Liver (tissue), 9 donors: Measurements from ENCODE around the gene TTLL12. TPM values are rescaled to one million over a fixed set of nuclear protein-coding genes. Genes with fewer than 3 reads are reported as not detected.

Source experiments
- DNase-seq: peaks from one replicate; pipeline ENCODE4 v3.0.0-alpha.2; 2017; ENCODE audit warnings: low spot score
- H3K27ac ChIP-seq, 2 donors: one replicate each; pipeline ENCODE4 v1.7.0; 2013; ENCODE audit warnings: inconsistent platforms in 2 of 2, low read length in 2 of 2, control low read depth in 1 of 2, low read depth in 1 of 2, mild to moderate bottlenecking in 1 of 2
- H3K27me3 ChIP-seq, 4 donors: one replicate each; pipeline versions ENCODE4 v1.6.1 to v1.7.0; 2013; ENCODE audit warnings: low read length in 3 of 4, inconsistent platforms in 1 of 4, mild to moderate bottlenecking in 1 of 4, moderate library complexity in 1 of 4; ENCODE audit not compliant: control insufficient read depth in 4 of 4, insufficient read depth in 4 of 4
- H3K36me3 ChIP-seq, 4 donors: one replicate each; pipeline versions ENCODE4 v1.6.1 to v1.7.0; 2013; ENCODE audit warnings: low read length in 3 of 4, mild to moderate bottlenecking in 3 of 4, low read depth in 1 of 4, moderate library complexity in 1 of 4; ENCODE audit not compliant: control insufficient read depth in 4 of 4, insufficient read depth in 3 of 4
- H3K4me1 ChIP-seq, 4 donors: one replicate each; pipeline versions ENCODE4 v1.6.1 to v1.7.0; 2013; ENCODE audit warnings: low read length in 3 of 4, mild to moderate bottlenecking in 3 of 4, moderate library complexity in 1 of 4; ENCODE audit not compliant: control insufficient read depth in 4 of 4, insufficient read depth in 4 of 4
- H3K4me3 ChIP-seq, 3 donors: one replicate each; pipeline versions ENCODE4 v1.6.1 to v1.7.0; 2013; ENCODE audit warnings: low read length in 3 of 3, control low read depth in 1 of 3, low read depth in 1 of 3, mild to moderate bottlenecking in 1 of 3
- H3K9ac ChIP-seq, 2 donors: one replicate each; pipeline ENCODE4 v1.7.0; 2013; ENCODE audit warnings: low read length in 2 of 2, mild to moderate bottlenecking in 2 of 2, moderate library complexity in 2 of 2, control low read depth in 1 of 2, low read depth in 1 of 2
- H3K9me3 ChIP-seq, 4 donors: one replicate each; pipeline versions ENCODE4 v1.6.1 to v1.7.0; 2013; ENCODE audit warnings: low read length in 3 of 4; ENCODE audit not compliant: control insufficient read depth in 4 of 4
- ATF3 ChIP-seq: IDR thresholded peaks from 2 replicates; pipeline ENCODE4 v1.6.1; 2016; ENCODE audit warnings: antibody characterized with exemption
- CTCF ChIP-seq: fragments of 150-350 bp; IDR thresholded peaks from 2 replicates; pipeline ENCODE4 v1.5.1; 2017; ENCODE audit warnings: improper control_type of control experiment, low read depth, low read length; ENCODE audit not compliant: missing input control
- EGR1 ChIP-seq, 2 donors: IDR thresholded peaks; 2 replicates each; pipeline ENCODE4 v1.6.1; 2016 to 2018; ENCODE audit warnings: antibody characterized with exemption in 2 of 2, low read depth in 2 of 2
- FOXA1 ChIP-seq: IDR thresholded peaks from 2 replicates; pipeline ENCODE4 v1.6.1; 2016; ENCODE audit warnings: antibody characterized with exemption
- FOXA2 ChIP-seq: IDR thresholded peaks from 2 replicates; pipeline ENCODE4 v1.6.1; 2016; ENCODE audit warnings: antibody characterized with exemption
- GABPA ChIP-seq, 2 donors: IDR thresholded peaks in 1 of 2; conservative IDR thresholded peaks in 1 of 2; 2 replicates each; pipeline ENCODE4 v1.6.1; 2016; ENCODE audit warnings: antibody characterized with exemption in 2 of 2, mild to moderate bottlenecking in 1 of 2, moderate library complexity in 1 of 2
- HNF4A ChIP-seq, 2 donors: conservative IDR thresholded peaks; 2 replicates each; pipeline ENCODE4 v1.6.1; 2016; ENCODE audit warnings: antibody characterized with exemption in 2 of 2, mild to moderate bottlenecking in 2 of 2
- HNF4G ChIP-seq: IDR thresholded peaks from 2 replicates; pipeline ENCODE4 v1.6.1; 2016; ENCODE audit warnings: antibody characterized with exemption
- JUND ChIP-seq, 2 donors: IDR thresholded peaks; 2 replicates each; pipeline ENCODE4 v1.6.1; 2016; ENCODE audit warnings: antibody characterized with exemption in 2 of 2
- NR2F2 ChIP-seq: IDR thresholded peaks from 2 replicates; pipeline ENCODE4 v1.6.1; 2016; ENCODE audit warnings: antibody characterized with exemption
- RAD21 ChIP-seq, 2 donors: IDR thresholded peaks; 2 replicates each; pipeline ENCODE4 v1.6.1; 2016; ENCODE audit warnings: antibody characterized with exemption in 2 of 2, mild to moderate bottlenecking in 2 of 2
- RXRA ChIP-seq, 2 donors: IDR thresholded peaks; 2 replicates each; pipeline ENCODE4 v1.6.1; 2017 to 2018; ENCODE audit warnings: antibody characterized with exemption in 2 of 2, mild to moderate bottlenecking in 1 of 2
- SP1 ChIP-seq: IDR thresholded peaks from 2 replicates; pipeline ENCODE4 v1.6.1; 2018; ENCODE audit warnings: antibody characterized with exemption, mild to moderate bottlenecking
- TAF1 ChIP-seq: conservative IDR thresholded peaks from 2 replicates; pipeline ENCODE4 v1.6.1; 2016; ENCODE audit warnings: antibody characterized with exemption, mild to moderate bottlenecking
- YY1 ChIP-seq: IDR thresholded peaks from 2 replicates; pipeline ENCODE4 v1.6.1; 2016; ENCODE audit warnings: antibody characterized with exemption, mild to moderate bottlenecking
- ZBTB33 ChIP-seq: IDR thresholded peaks from 2 replicates; pipeline ENCODE4 v1.6.1; 2016; ENCODE audit warnings: antibody characterized with exemption
- WGBS: extraction: QIAGEN DNeasy Blood & Tissue Kit; methylation state at CpG from one replicate; pipeline ENCODE4 v1.1.7; 2013; 5-methylcytosine and 5-hydroxymethylcytosine counted together
- polyA plus RNA-seq, 2 donors: library from polyadenylated mRNA; stranded (reverse) in 1 of 2; unstranded in 1 of 2; fragments of 200-250 nt in 1 of 2; fragments of >200 nt in 1 of 2; fragmentation: Nextera tagmentation in 1 of 2; extraction: Ambion mirVana in 1 of 2; gene quantifications; one replicate each; pipeline versions ENCODE4 v1.2.1 to v1.2.3, GENCODE V29; 2013 to 2015
- total RNA-seq, 2 donors: library from RNA; depleted of rRNA; stranded (reverse); fragments of >200 nt; gene quantifications; one replicate each; pipeline ENCODE4 v1.2.3, GENCODE V29; 2014
- TF ChIP-seq, protein P1 (sequence below): IDR thresholded peaks from 2 replicates; pipeline ENCODE4 v1.6.1; 2016; ENCODE audit warnings: antibody characterized with exemption
- TF ChIP-seq, protein P2 (sequence below): IDR thresholded peaks from 2 replicates; pipeline ENCODE4 v1.6.1; 2016; ENCODE audit warnings: antibody characterized with exemption, mild to moderate bottlenecking
- donor health status: healthy.
- donor health status: healthy.
- donor health status: healthy.
- donor health status: healthy.
- donor health status: healthy.

Gene TTLL12
- total and polyA plus RNA-seq, 4 donors, result 13.7 to 43.9 (median 20.5) TPM

- WGBS, result 88% methylated on average over 26 of the region's 26 CpGs
- TF ChIP-seq FOXA1 (no peak), EGR1 (IDR thresholded peaks at IDR 0.05; ENCODE audit: low read depth in 2 of 2) (no peak), ZBTB33 (no peak), FOXA2 (no peak), ATF3 (no peak)
- TF ChIP-seq, protein P1, sequence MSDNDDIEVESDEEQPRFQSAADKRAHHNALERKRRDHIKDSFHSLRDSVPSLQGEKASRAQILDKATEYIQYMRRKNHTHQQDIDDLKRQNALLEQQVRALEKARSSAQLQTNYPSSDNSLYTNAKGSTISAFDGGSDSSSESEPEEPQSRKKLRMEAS, result no peak
- Histone ChIP-seq H3K36me3 (no peaks in the 10 kb centered on the region), H3K9ac (no peak overlapping the region), H3K27ac (no peak overlapping the region), H3K27me3 (no peaks in the 10 kb centered on the region), H3K4me3 (no peak overlapping the region), H3K4me1 (no peaks in the 10 kb centered on the region), H3K9me3 (no peaks in the 10 kb centered on the region)
- DNase-seq, result no peak
These were observed 21.1 kb upstream of the TTLL12 start for GRCh38 chr22:43207849-43208702.

DNA sequence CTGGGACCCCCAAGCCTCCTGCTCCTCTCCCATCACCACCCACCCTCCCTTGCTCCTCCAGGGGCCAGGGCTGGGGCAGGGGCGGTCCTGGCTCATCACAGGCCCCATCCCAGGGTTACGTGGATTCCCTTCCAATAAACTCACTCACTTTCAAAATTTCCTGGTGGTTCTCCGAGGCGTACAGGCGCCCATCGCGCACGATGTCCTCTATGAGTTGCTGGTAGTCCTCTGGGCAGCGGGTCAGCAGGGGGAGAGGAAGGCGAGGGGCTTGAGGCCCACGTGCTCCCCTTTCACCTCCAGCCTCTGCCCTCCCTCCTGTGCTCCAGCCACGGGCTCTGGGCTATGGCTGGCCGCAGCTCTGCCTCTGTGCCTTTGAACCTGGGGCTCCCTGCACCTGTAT lies 20.5 kb upstream of the TTLL12 start:
- Histone ChIP-seq H3K27me3 (no peaks in the 10 kb centered on the region), H3K27ac (no peak overlapping the region), H3K36me3 (no peaks in the 10 kb centered on the region), H3K9me3 (no peaks in the 10 kb centered on the region), H3K4me3 (no peak overlapping the region), H3K4me1 (no peaks in the 10 kb centered on the region), H3K9ac (no peak overlapping the region)
- WGBS, result 93% methylated on average over 13 of the region's 13 CpGs
- no peak for TF ChIP-seq RXRA (IDR thresholded peaks at IDR 0.05)
- TF ChIP-seq, protein P2, sequence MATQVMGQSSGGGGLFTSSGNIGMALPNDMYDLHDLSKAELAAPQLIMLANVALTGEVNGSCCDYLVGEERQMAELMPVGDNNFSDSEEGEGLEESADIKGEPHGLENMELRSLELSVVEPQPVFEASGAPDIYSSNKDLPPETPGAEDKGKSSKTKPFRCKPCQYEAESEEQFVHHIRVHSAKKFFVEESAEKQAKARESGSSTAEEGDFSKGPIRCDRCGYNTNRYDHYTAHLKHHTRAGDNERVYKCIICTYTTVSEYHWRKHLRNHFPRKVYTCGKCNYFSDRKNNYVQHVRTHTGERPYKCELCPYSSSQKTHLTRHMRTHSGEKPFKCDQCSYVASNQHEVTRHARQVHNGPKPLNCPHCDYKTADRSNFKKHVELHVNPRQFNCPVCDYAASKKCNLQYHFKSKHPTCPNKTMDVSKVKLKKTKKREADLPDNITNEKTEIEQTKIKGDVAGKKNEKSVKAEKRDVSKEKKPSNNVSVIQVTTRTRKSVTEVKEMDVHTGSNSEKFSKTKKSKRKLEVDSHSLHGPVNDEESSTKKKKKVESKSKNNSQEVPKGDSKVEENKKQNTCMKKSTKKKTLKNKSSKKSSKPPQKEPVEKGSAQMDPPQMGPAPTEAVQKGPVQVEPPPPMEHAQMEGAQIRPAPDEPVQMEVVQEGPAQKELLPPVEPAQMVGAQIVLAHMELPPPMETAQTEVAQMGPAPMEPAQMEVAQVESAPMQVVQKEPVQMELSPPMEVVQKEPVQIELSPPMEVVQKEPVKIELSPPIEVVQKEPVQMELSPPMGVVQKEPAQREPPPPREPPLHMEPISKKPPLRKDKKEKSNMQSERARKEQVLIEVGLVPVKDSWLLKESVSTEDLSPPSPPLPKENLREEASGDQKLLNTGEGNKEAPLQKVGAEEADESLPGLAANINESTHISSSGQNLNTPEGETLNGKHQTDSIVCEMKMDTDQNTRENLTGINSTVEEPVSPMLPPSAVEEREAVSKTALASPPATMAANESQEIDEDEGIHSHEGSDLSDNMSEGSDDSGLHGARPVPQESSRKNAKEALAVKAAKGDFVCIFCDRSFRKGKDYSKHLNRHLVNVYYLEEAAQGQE, result no peak
- no peak for TF ChIP-seq JUND (IDR thresholded peaks at IDR 0.05)
- TF ChIP-seq FOXA2, result no peak
- no peak for TF ChIP-seq ZBTB33
- no peak for TF ChIP-seq GABPA (IDR thresholded peaks at IDR 0.05 in 1 of 2, conservative IDR thresholded peaks at IDR 0.05 in 1 of 2)
- TF ChIP-seq CTCF, result no peak
- TF ChIP-seq NR2F2, result no peak
- no peak for TF ChIP-seq EGR1 (IDR thresholded peaks at IDR 0.05; ENCODE audit: low read depth in 2 of 2)
- no peak for TF ChIP-seq ATF3
- no peak for TF ChIP-seq TAF1
- TF ChIP-seq SP1, result no peak
- no peak for TF ChIP-seq RAD21 (IDR thresholded peaks at IDR 0.05)
- no peak for TF ChIP-seq HNF4A (conservative IDR thresholded peaks at IDR 0.05)
- no peak for TF ChIP-seq YY1
- no peak for TF ChIP-seq HNF4G
- no peak for TF ChIP-seq FOXA1
- TF ChIP-seq, protein P1, result no peak
- DNase-seq, result no peak
